IMR-90 (cell line): ENCODE data around the gene SUSD6.

Experiments
- CTCF ChIP-seq: conservative IDR thresholded peaks from 2 replicates; pipeline ENCODE4 v1.5.1; 2012; ENCODE audit warnings: mild to moderate bottlenecking, low read depth, low read length, improper control_type of control experiment
- FOS ChIP-seq: fragments of 150-350 bp; IDR thresholded peaks from 2 replicates; pipeline ENCODE4 v1.6.1; 2016; ENCODE audit warnings: low read depth, low read length
- POLR2A ChIP-seq: IDR thresholded peaks from 2 replicates; pipeline ENCODE4 v1.6.1; 2012; ENCODE audit warnings: mild to moderate bottlenecking, low read depth, low read length
- RAD21 ChIP-seq: IDR thresholded peaks from 2 replicates; pipeline ENCODE4 v1.6.1; 2012; ENCODE audit warnings: low read length, improper control_type of control experiment
- SMC3 ChIP-seq: fragments of 150-350 bp; IDR thresholded peaks from 2 replicates; pipeline ENCODE4 v1.6.1; 2016; ENCODE audit warnings: low read depth, mild to moderate bottlenecking, antibody characterized with exemption, low read length, moderate library complexity

- no peak for TF ChIP-seq CTCF
- TF ChIP-seq FOS = no peak
- no peak for TF ChIP-seq RAD21
- no peak for TF ChIP-seq SMC3
- TF ChIP-seq POLR2A = no peak
These were observed 101.9 kb downstream of the SUSD6 start for GRCh38 chr14:69713209-69713781.
